ENCODE results near the gene FBXL19. TPM values are rescaled to one million over a fixed set of nuclear protein-coding genes. Genes with fewer than 3 reads are reported as not detected.

The FBXL19 gene, protein sequence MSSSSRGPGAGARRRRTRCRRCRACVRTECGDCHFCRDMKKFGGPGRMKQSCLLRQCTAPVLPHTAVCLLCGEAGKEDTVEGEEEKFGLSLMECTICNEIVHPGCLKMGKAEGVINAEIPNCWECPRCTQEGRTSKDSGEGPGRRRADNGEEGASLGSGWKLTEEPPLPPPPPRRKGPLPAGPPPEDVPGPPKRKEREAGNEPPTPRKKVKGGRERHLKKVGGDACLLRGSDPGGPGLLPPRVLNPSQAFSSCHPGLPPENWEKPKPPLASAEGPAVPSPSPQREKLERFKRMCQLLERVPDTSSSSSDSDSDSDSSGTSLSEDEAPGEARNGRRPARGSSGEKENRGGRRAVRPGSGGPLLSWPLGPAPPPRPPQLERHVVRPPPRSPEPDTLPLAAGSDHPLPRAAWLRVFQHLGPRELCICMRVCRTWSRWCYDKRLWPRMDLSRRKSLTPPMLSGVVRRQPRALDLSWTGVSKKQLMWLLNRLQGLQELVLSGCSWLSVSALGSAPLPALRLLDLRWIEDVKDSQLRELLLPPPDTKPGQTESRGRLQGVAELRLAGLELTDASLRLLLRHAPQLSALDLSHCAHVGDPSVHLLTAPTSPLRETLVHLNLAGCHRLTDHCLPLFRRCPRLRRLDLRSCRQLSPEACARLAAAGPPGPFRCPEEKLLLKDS
- polyA plus RNA-seq (ENCODE audit: low read depth in 6 of 6), result under 1 TPM in 4 of 6 donors, not detected in 2; 0.21 to 0.48 (median 0.27) TPM

GRCh38 chr16:30923554-30924075 is at the start of gene FBXL19:
Gene FBXL19, plus strand, starts transcription at chr16:30923572. Its CDS starts 2,183 bp downstream, at chr16:30925755.
- ATAC-seq (ENCODE audit: low read depth in 2 of 2) (no peak), DNase-seq (no peak)
- no peaks in the 10 kb centered on the region for H3K27me3 Mint-ChIP-seq
- H3K4me1 Mint-ChIP-seq, result peaks cover 35 to 37% (median 36%) of the 10 kb centered on the region in 3 donors
- peak within 1 kb of the TSS; percentile 92 to 100 (median 100) for H3K4me3 Mint-ChIP-seq
- H3K27ac Mint-ChIP-seq, result peak within 1 kb of the TSS; percentile 97 to 100 (median 100)
- H3K36me3 Mint-ChIP-seq, result no peaks in the 10 kb centered on the region
- no peaks in the 10 kb centered on the region for H3K9me3 Mint-ChIP-seq

DNA sequence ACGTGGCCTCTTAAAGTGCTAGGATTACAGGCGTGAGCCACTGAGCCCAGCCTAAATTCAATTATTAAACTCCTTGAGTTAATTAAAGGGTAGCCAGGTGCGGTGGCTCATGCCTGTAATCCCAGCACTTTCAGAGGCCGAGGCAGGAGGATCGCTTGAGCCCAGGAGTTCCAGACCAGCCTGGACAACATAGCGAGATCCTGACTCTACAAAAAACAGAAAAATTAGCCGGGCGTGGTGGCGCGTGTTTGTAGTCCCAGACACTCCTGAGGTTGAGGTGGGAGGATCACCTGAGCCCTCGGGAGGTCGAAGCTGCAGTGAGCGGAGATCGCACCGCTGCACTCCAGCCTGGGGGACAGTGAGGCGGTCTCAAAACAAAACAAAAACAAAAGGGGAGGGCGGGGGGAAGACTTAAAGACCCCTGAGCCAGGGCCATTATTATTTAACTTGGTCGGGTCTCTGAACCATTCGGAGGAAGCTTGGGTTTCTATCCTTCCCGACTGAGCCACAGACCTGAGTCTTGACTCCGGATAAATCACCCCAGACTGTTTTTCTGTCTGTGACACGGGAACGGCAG is 49.0 kb upstream of the FBXL19 start:
- Mint-ChIP-seq H3K4me3 (peak overlapping the region; percentile 76 to 97 (median 94)), H3K9me3 (no peaks in the 10 kb centered on the region), H3K36me3 (peaks cover 6% of the 10 kb centered on the region in 2 donors), H3K27me3 (no peaks in the 10 kb centered on the region), H3K27ac (peak overlapping the region; percentile 16 to 97 (median 94)), H3K4me1 (peaks cover 18 to 40% (median 28%) of the 10 kb centered on the region in 3 donors)
- ATAC-seq (ENCODE audit: low read depth in 2 of 2) (no peak), DNase-seq (no peak)

DNA sequence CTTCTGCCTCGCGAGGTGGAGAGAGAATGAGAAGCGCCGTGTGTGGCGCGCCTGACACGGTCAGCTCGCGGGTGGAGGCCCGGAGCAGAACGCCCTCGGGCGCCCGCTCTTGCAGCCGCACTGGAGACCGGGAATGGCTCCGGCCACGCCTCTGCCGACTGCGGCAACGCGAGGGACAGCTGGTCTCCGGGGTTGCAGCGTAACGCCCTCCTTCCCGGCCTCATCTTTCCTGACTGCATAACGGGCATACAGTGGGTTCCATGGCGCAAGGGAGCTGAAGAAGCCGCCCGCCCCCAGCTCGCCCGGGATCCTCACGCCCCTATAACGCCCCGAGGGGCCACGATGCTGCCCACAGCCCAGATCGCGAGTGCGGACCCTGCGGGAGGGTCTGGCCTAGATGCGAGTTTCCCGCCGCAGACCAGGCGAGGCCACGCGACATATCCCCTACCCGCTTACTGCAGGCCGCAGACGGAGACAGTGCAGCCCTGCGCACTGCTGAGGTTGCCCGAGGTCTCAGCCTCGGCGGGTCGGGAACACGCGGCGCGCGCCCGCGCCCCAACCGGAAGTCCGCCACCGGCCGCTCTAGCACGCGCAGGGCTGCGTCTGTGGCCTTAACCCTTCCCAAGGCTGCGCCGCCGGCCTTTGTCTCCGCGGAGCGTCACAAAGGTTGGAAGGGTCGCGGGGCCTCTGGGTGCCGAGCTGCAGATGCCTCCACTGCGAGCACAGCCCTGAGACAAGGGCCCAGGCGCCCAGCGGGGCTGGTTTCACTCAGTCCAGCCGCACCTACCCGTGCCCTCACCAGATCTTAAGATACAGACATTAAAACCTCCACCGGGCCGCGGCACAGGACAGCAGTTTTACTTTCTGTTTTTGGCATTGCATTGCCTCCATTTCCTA is 48.3 kb upstream of the FBXL19 start:
- no peaks in the 10 kb centered on the region for H3K9me3 Mint-ChIP-seq
- H3K36me3 Mint-ChIP-seq, result peaks cover 6% of the 10 kb centered on the region in 2 donors
- peak; percentile 91 to 94 for ATAC-seq (ENCODE audit: low read depth in 2 of 2)
- H3K4me1 Mint-ChIP-seq, result peaks cover 18 to 42% (median 28%) of the 10 kb centered on the region in 3 donors
- H3K4me3 Mint-ChIP-seq, result peak overlapping the region; percentile 76 to 97 (median 94)
- H3K27me3 Mint-ChIP-seq, result no peaks in the 10 kb centered on the region
- DNase-seq, result peak; percentile 89
- peak overlapping the region; percentile 93 to 97 (median 96) for H3K27ac Mint-ChIP-seq

DNA sequence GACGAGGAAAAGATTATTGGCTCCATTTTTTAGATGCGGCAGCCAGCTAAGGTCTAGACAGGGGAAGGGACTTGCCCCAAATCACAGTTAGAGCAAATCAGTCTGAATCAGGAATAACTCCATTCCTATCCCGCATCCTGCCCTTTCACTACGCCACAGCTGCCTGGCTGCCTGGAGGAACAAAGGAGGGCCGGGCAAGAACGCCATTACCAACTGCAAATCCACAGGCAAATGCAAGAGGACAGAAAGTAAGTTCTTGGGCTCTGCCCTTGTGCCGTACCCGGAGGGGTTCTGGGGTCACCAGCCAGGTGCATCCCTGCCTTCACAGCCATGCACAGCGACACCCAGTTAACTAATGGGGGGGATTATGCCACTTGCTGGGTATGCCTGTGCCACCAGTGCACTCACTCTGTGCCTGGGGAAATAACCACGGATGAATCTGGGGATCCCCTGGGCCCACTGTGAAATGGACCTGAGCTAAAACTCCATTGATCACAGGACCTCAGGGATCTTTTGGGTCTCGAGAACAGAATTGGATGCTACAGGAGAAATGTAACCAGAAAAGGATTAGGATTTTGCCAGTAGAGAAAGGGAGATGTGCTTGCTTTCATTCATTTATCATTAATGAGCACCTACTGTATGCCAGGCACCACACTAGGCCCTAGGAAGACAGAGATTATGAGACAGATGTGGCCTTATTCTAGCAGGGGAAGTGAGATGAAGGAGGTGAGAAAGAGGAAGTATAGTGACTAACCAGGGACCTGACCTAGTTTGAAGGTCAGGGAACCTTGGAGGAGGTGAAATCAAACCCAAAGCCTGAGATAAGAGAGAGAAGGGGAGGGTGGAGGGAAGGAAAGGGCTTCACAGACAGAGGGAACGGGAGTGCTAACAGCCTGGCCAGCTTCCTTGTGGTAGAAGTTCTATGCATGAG is 47.2 kb upstream of the FBXL19 start:
- DNase-seq, result peak; percentile 36
- ATAC-seq (ENCODE audit: low read depth in 2 of 2), result peak; percentile 40 to 43
- no peaks in the 10 kb centered on the region for H3K9me3 Mint-ChIP-seq
- peaks cover 18 to 42% (median 28%) of the 10 kb centered on the region in 3 donors for H3K4me1 Mint-ChIP-seq
- H3K27ac Mint-ChIP-seq, result peak overlapping the region; percentile 93 to 97 (median 96)
- H3K27me3 Mint-ChIP-seq, result no peaks in the 10 kb centered on the region
- H3K4me3 Mint-ChIP-seq, result peak overlapping the region; percentile 76 to 97 (median 94)
- peaks cover 6% of the 10 kb centered on the region in 2 donors for H3K36me3 Mint-ChIP-seq

- DNase-seq, result no peak
- H3K36me3 Mint-ChIP-seq, result peaks cover 6% of the 10 kb centered on the region in 2 donors
- peak overlapping the region in 5 of 6 donors; percentile 93 to 97 (median 96) for H3K27ac Mint-ChIP-seq
- peaks cover 18 to 45% (median 35%) of the 10 kb centered on the region in 3 donors for H3K4me1 Mint-ChIP-seq
- H3K27me3 Mint-ChIP-seq, result no peaks in the 10 kb centered on the region
- no peaks in the 10 kb centered on the region for H3K9me3 Mint-ChIP-seq
- no peak for ATAC-seq (ENCODE audit: low read depth in 2 of 2)
- H3K4me3 Mint-ChIP-seq, result peak overlapping the region; percentile 76 to 97 (median 94)
Observed at GRCh38 chr16:30876867-30877266, 46.5 kb upstream of the FBXL19 start.

- Mint-ChIP-seq H3K9me3 (no peaks in the 10 kb centered on the region), H3K27me3 (no peaks in the 10 kb centered on the region), H3K36me3 (peaks cover 0 to 7% of the 10 kb centered on the region in 2 donors), H3K27ac (peak overlapping the region in 5 of 6 donors; percentile 30 to 86 (median 51)), H3K4me3 (peak overlapping the region in 2 of 8 donors; percentile 59 to 74), H3K4me1 (peaks cover 20 to 42% (median 24%) of the 10 kb centered on the region in 3 donors)
- ATAC-seq (ENCODE audit: low read depth in 2 of 2), result no peak
- DNase-seq, result no peak
Observed at GRCh38 chr16:30882429-30883310, 40.7 kb upstream of the FBXL19 start.

DNA sequence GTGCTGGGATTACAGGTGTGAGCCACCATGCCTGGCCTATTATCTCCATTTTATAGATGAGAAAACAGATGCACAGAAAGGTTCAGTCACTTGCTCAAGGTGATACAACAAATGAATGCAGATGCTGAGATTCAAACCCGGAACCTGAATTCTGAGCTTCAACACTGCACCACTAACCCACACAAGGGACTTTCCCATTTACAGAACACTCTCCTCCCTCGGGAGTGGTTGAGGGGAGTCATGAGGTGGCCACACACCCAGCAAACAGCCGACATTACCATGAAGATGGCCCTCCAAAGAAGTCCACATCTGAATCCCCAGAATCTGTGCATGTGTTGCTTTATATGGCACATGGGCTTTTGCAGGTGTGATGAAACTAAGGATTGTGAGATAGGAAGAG is 38.6 kb upstream of the FBXL19 start:
- Mint-ChIP-seq H3K27me3 (no peaks in the 10 kb centered on the region), H3K9me3 (peaks cover 0 to 2% (median 0%) of the 10 kb centered on the region in 7 donors), H3K27ac (peak overlapping the region in 3 of 6 donors; percentile 3 to 84 (median 58)), H3K4me3 (peak overlapping the region in 5 of 8 donors; percentile 1 to 50 (median 30)), H3K4me1 (peaks cover 24 to 42% (median 29%) of the 10 kb centered on the region in 3 donors), H3K36me3 (peaks cover 0 to 11% of the 10 kb centered on the region in 2 donors)
- ATAC-seq (ENCODE audit: low read depth in 2 of 2) (peak; percentile 75 to 84), DNase-seq (no peak)

DNA sequence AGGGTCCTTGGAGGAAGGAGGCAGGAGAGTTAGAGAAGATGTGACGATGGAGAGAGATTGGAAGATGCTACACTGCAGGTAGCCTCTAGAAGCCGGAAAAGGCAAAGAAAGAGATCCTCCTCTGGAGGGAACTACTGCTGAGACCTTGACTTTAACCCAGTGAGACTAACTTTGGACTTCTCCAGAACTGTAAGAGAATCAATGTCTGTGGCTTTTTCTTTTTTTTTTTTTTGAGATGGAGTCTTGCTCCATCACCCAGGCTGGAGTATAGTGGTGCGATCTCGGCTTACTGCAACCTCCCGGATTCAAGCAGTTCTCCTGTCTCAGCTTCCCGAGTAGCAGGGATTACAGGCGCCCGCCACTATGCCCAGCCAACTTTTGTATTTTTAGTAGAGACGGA is 38.2 kb upstream of the FBXL19 start:
- Mint-ChIP-seq H3K9me3 (peaks cover 0 to 2% (median 0%) of the 10 kb centered on the region in 7 donors), H3K4me1 (peaks cover 24 to 41% (median 29%) of the 10 kb centered on the region in 3 donors), H3K27me3 (no peaks in the 10 kb centered on the region), H3K27ac (peak overlapping the region in 2 of 6 donors; percentile 3 to 84), H3K36me3 (peaks cover 0 to 15% of the 10 kb centered on the region in 2 donors), H3K4me3 (peak overlapping the region in 3 of 8 donors; percentile 3 to 50 (median 12))
- DNase-seq (no peak), ATAC-seq (ENCODE audit: low read depth in 2 of 2) (no peak)

GRCh38 chr16:30886145-30886544 is 37.2 kb upstream of the FBXL19 start:
- peaks cover 0 to 15% of the 10 kb centered on the region in 2 donors for H3K36me3 Mint-ChIP-seq
- H3K4me1 Mint-ChIP-seq, result peaks cover 24 to 41% (median 29%) of the 10 kb centered on the region in 3 donors
- H3K27ac Mint-ChIP-seq, result peak overlapping the region in 2 of 6 donors; percentile 34 to 85
- DNase-seq (no peak), ATAC-seq (ENCODE audit: low read depth in 2 of 2) (no peak)
- no peak overlapping the region for H3K4me3 Mint-ChIP-seq
- no peaks in the 10 kb centered on the region for H3K27me3 Mint-ChIP-seq
- peaks cover 0 to 2% (median 0%) of the 10 kb centered on the region in 7 donors for H3K9me3 Mint-ChIP-seq

DNA sequence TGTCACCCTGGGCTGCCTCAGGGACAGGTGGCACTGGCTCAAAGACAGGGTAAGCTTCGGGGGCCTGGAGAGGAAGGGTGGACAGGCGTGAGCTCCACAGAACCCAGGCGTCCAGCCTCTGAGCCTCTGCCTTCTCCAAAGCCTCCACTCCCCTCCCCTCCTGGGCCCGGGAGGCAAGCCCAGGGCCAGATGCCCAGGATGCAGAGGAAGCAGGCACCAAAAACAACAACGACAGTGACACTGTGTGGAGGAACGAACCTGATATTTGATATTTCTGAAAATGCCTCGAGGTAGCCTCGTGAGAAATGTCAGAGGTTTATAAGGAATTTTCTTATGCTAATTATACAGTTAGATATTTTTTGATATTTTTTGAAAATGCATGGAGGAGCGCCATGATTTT is 35.4 kb upstream of the FBXL19 start:
- no peak for DNase-seq
- H3K27ac Mint-ChIP-seq, result no peak overlapping the region
- no peak for ATAC-seq (ENCODE audit: low read depth in 2 of 2)
- no peaks in the 10 kb centered on the region for H3K27me3 Mint-ChIP-seq
- H3K9me3 Mint-ChIP-seq, result peaks cover 0 to 2% (median 0%) of the 10 kb centered on the region in 7 donors
- peaks cover 21 to 39% (median 25%) of the 10 kb centered on the region in 3 donors for H3K4me1 Mint-ChIP-seq
- no peak overlapping the region for H3K4me3 Mint-ChIP-seq
- H3K36me3 Mint-ChIP-seq, result peaks cover 0 to 15% of the 10 kb centered on the region in 2 donors
